ENCODE data around the gene GCH1. TPM values are rescaled to one million over a fixed set of nuclear protein-coding genes. Genes with fewer than 3 reads are reported as not detected.

Gene GCH1
- polyA plus RNA-seq, 3 donors = 55.3 to 68.6 (median 63.3) TPM

GRCh38 chr14:54813081-54813480 lies 89.5 kb downstream of the GCH1 start:
- Mint-ChIP-seq H3K4me1 (peaks cover 11% of the 10 kb centered on the region), H3K4me3 (no peak overlapping the region), H3K36me3 (no peaks in the 10 kb centered on the region), H3K27me3 (ENCODE audit: low read depth in 3 of 3) (no peaks in the 10 kb centered on the region), H3K27ac (no peak overlapping the region), H3K9me3 (peaks cover 0 to 3% (median 0%) of the 10 kb centered on the region in 7 donors)
- no CpG with 5 or more reads among the region's 2 CpGs for WGBS (ENCODE audit: insufficient coverage)
- Histone ChIP-seq H3K4me3 (replicated peaks in 1 of 3; ENCODE audit: low read depth in 2 of 3, low read length in 3 of 3) (no peak overlapping the region), H3K27me3 (ENCODE audit: control insufficient read depth in 2 of 2, insufficient read depth in 2 of 2, low read length in 2 of 2) (no peaks in the 10 kb centered on the region), H3K9me3 (replicated peaks in 1 of 2; ENCODE audit: control insufficient read depth in 1 of 2, insufficient read depth in 1 of 2, low read length in 2 of 2) (no peaks in the 10 kb centered on the region), H3K4me2 (replicated peaks; ENCODE audit: extremely low read depth, low read length, poor library complexity, severe bottlenecking) (no peak overlapping the region), H3K4me1 (ENCODE audit: control insufficient read depth in 1 of 2, insufficient read depth in 2 of 2, low read length in 2 of 2) (peaks cover 0 to 3% of the 10 kb centered on the region in 2 donors), H3K36me3 (replicated peaks in 1 of 2; ENCODE audit: control insufficient read depth in 1 of 2, insufficient read depth in 2 of 2, low read length in 2 of 2) (no peaks in the 10 kb centered on the region), H4K20me1 (ENCODE audit: insufficient read depth, low read length) (no peaks in the 10 kb centered on the region), H3K9ac (ENCODE audit: insufficient read depth, low read length, poor library complexity, severe bottlenecking) (no peak overlapping the region), H3K27ac (ENCODE audit: low read depth in 1 of 2, low read length in 2 of 2) (no peak overlapping the region), H3K79me2 (ENCODE audit: insufficient read depth, low read length) (no peaks in the 10 kb centered on the region), H2AFZ (ENCODE audit: insufficient read depth, low read depth, low read length, poor library complexity, severe bottlenecking) (no peak overlapping the region)
- TF ChIP-seq, protein P1, sequence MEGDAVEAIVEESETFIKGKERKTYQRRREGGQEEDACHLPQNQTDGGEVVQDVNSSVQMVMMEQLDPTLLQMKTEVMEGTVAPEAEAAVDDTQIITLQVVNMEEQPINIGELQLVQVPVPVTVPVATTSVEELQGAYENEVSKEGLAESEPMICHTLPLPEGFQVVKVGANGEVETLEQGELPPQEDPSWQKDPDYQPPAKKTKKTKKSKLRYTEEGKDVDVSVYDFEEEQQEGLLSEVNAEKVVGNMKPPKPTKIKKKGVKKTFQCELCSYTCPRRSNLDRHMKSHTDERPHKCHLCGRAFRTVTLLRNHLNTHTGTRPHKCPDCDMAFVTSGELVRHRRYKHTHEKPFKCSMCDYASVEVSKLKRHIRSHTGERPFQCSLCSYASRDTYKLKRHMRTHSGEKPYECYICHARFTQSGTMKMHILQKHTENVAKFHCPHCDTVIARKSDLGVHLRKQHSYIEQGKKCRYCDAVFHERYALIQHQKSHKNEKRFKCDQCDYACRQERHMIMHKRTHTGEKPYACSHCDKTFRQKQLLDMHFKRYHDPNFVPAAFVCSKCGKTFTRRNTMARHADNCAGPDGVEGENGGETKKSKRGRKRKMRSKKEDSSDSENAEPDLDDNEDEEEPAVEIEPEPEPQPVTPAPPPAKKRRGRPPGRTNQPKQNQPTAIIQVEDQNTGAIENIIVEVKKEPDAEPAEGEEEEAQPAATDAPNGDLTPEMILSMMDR (IDR thresholded peaks at IDR 0.05) = no peak
- intact Hi-C loops (cut with micrococcal nuclease) = no loop called here
- DNase-seq = peak in 1 of 3 donors; percentile 35

DNA sequence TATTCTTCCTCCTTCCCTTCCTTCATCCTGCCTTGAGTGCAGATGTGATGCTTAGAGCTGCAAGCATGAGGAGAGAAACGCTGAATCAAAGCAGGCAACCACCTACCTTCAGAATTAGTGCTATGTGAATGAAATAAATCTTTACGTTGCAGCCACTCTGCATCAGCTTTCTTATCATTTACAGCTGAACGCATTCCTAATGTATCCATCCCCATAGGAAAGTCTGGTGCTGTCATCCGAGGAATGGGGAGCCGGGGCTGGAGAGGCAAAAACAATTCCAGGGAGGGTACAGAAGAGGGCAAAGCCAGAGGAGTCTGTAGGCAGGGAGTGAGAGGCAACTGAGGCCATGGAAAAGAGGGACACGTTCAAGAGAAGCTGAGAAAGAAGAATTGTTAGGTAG lies 90.0 kb downstream of the GCH1 start:
- H2AFZ ChIP-seq (ENCODE audit: insufficient read depth, low read depth, low read length, poor library complexity, severe bottlenecking) = no peak overlapping the region
- H3K4me1 ChIP-seq (ENCODE audit: control insufficient read depth in 1 of 2, insufficient read depth in 2 of 2, low read length in 2 of 2) = peaks cover 0 to 3% of the 10 kb centered on the region in 2 donors
- TF ChIP-seq, protein P1 (IDR thresholded peaks at IDR 0.05) = no peak
- H3K79me2 ChIP-seq (ENCODE audit: insufficient read depth, low read length) = no peaks in the 10 kb centered on the region
- H4K20me1 ChIP-seq (ENCODE audit: insufficient read depth, low read length) = no peaks in the 10 kb centered on the region
- no peaks in the 10 kb centered on the region for H3K27me3 ChIP-seq (ENCODE audit: control insufficient read depth in 2 of 2, insufficient read depth in 2 of 2, low read length in 2 of 2)
- H3K9me3 ChIP-seq (replicated peaks in 1 of 2; ENCODE audit: control insufficient read depth in 1 of 2, insufficient read depth in 1 of 2, low read length in 2 of 2) = no peaks in the 10 kb centered on the region
- intact Hi-C loops (cut with micrococcal nuclease) = no loop called here
- H3K27ac Mint-ChIP-seq = no peak overlapping the region
- peaks cover 0 to 3% (median 0%) of the 10 kb centered on the region in 7 donors for H3K9me3 Mint-ChIP-seq
- H3K27ac ChIP-seq (ENCODE audit: low read depth in 1 of 2, low read length in 2 of 2) = no peak overlapping the region
- no peak for DNase-seq
- no peak overlapping the region for H3K9ac ChIP-seq (ENCODE audit: insufficient read depth, low read length, poor library complexity, severe bottlenecking)
- no peaks in the 10 kb centered on the region for H3K36me3 ChIP-seq (replicated peaks in 1 of 2; ENCODE audit: control insufficient read depth in 1 of 2, insufficient read depth in 2 of 2, low read length in 2 of 2)
- H3K36me3 Mint-ChIP-seq = no peaks in the 10 kb centered on the region
- peaks cover 0 to 3% (median 0%) of the 10 kb centered on the region in 3 donors for H3K27me3 Mint-ChIP-seq (ENCODE audit: low read depth in 3 of 3)
- no peak overlapping the region for H3K4me2 ChIP-seq (replicated peaks; ENCODE audit: extremely low read depth, low read length, poor library complexity, severe bottlenecking)
- no CpG with 5 or more reads among the region's 6 CpGs for WGBS (ENCODE audit: insufficient coverage)
- H3K4me3 ChIP-seq (replicated peaks in 1 of 3; ENCODE audit: low read depth in 2 of 3, low read length in 3 of 3) = no peak overlapping the region
- H3K4me1 Mint-ChIP-seq = peaks cover 11% of the 10 kb centered on the region
- H3K4me3 Mint-ChIP-seq = no peak overlapping the region
